Measurements from ENCODE around the gene STYXL1.

The STYXL1 gene

DNA sequence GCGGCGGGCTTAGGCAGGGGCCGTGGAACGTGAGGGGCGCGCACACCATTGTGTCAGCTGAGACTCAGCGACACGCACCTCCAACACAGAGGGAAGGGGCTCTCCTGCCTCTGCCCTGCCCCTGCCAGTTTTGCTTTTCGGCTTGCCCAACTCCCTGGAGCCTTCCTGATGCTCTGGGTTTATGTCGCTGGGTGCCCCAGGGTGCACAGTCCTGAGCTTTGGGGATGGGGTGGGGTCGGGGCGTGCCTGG lies 66.7 kb downstream of the STYXL1 start:
- no peaks in the 10 kb centered on the region for H3K27me3 ChIP-seq (ENCODE audit: insufficient read depth, insufficient read length)
- no peak overlapping the region for H3K4me3 ChIP-seq (ENCODE audit: insufficient read length, low read depth)
- H3K36me3 ChIP-seq (ENCODE audit: insufficient read depth, insufficient read length, low read length): peaks cover 57% of the 10 kb centered on the region
- H3K9ac ChIP-seq (ENCODE audit: insufficient read length, low read depth): no peak overlapping the region
- TF ChIP-seq SUZ12 (IDR thresholded peaks at IDR 0.05; ENCODE audit: extremely low read depth, insufficient read depth, insufficient read length) (no peak), ZNF274 (IDR thresholded peaks at IDR 0.05; ENCODE audit: low read depth, low read length) (no peak)
- H3K4me1 ChIP-seq (ENCODE audit: insufficient read depth, insufficient read length): no peaks in the 10 kb centered on the region
- no peaks in the 10 kb centered on the region for H3K9me3 ChIP-seq (ENCODE audit: insufficient read depth, low read length)
- no peak for DNase-seq (ENCODE audit: low read depth, low spot score)

GRCh38 chr7:75980430-75981202 lies 67.2 kb downstream of the STYXL1 start:
- Histone ChIP-seq H3K36me3 (ENCODE audit: insufficient read depth, insufficient read length, low read length) (peaks cover 52% of the 10 kb centered on the region), H3K9me3 (ENCODE audit: insufficient read depth, low read length) (no peaks in the 10 kb centered on the region), H3K4me3 (ENCODE audit: insufficient read length, low read depth) (no peak overlapping the region), H3K9ac (ENCODE audit: insufficient read length, low read depth) (no peak overlapping the region), H3K4me1 (ENCODE audit: insufficient read depth, insufficient read length) (no peaks in the 10 kb centered on the region), H3K27me3 (ENCODE audit: insufficient read depth, insufficient read length) (no peaks in the 10 kb centered on the region)
- TF ChIP-seq ZNF274 (IDR thresholded peaks at IDR 0.05; ENCODE audit: low read depth, low read length) (no peak), SUZ12 (IDR thresholded peaks at IDR 0.05; ENCODE audit: extremely low read depth, insufficient read depth, insufficient read length) (no peak), YY1 (IDR thresholded peaks at IDR 0.05; ENCODE audit: insufficient read depth, insufficient read length) (no peak)
- DNase-seq (ENCODE audit: low read depth, low spot score): no peak

DNA sequence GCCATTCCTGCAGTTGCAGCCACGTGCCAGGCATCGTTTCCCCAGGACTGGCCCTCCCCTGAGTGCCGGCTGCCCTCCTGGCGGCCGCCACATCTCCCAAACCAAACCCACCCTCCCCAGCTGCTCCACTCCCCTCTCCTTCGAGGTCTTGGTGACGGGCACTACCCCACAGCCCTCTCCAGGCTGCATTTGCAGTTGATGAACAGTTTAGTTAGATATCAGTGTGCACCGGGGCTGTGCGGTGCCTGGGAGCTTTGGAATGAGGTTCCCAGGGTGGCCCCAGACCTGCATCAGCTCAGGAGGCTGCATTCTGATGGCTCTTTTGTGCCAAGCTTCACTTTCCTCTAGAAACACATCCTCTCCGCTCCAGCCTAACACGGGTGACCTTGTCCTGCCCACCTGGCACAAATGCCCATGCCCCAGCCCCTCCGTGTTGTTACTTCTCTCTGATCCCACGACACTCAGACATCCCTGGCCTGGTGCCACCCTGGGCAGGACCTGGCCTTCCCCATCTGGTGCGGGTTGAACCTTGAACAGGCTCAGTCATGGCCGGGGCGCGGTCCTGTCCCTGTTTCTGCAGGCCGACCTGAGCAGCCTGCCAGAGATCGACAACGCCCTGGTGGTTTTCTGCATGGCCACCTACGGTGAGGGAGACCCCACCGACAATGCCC lies 67.9 kb downstream of the STYXL1 start:
- TF ChIP-seq ZNF274 (IDR thresholded peaks at IDR 0.05; ENCODE audit: low read depth, low read length) (no peak), SUZ12 (IDR thresholded peaks at IDR 0.05; ENCODE audit: extremely low read depth, insufficient read depth, insufficient read length) (no peak), YY1 (IDR thresholded peaks at IDR 0.05; ENCODE audit: insufficient read depth, insufficient read length) (no peak)
- Histone ChIP-seq H3K9ac (ENCODE audit: insufficient read length, low read depth) (no peak overlapping the region), H3K4me1 (ENCODE audit: insufficient read depth, insufficient read length) (no peaks in the 10 kb centered on the region), H3K27me3 (ENCODE audit: insufficient read depth, insufficient read length) (no peaks in the 10 kb centered on the region), H3K4me3 (ENCODE audit: insufficient read length, low read depth) (no peak overlapping the region), H3K9me3 (ENCODE audit: insufficient read depth, low read length) (no peaks in the 10 kb centered on the region), H3K36me3 (ENCODE audit: insufficient read depth, insufficient read length, low read length) (peaks cover 48% of the 10 kb centered on the region)
- DNase-seq (ENCODE audit: low read depth, low spot score): no peak

DNA sequence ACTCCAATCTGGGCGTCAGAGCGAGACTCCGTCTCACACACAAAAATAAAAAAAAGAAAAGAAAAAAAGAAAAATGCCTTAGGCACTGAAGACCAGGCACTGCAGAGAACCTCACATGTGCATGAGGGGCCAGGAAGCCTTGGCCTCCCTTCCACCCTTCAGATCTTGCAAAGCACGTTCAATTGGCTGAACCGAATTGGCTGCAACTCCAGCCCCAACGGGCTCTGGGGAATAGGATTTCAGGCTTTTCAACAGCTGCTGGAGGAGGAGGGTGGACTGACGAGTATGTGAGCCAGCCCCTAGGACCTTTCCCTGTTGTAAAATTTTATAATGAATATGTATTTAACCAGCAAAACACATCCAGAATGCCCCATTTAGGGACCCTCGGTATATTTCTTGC lies 70.1 kb downstream of the STYXL1 start:
- Histone ChIP-seq H3K36me3 (ENCODE audit: insufficient read depth, insufficient read length, low read length) (peaks cover 45% of the 10 kb centered on the region), H3K4me1 (ENCODE audit: insufficient read depth, insufficient read length) (no peaks in the 10 kb centered on the region), H3K9ac (ENCODE audit: insufficient read length, low read depth) (no peak overlapping the region), H3K9me3 (ENCODE audit: insufficient read depth, low read length) (no peaks in the 10 kb centered on the region), H3K27me3 (ENCODE audit: insufficient read depth, insufficient read length) (no peaks in the 10 kb centered on the region), H3K4me3 (ENCODE audit: insufficient read length, low read depth) (no peak overlapping the region)
- TF ChIP-seq SUZ12 (IDR thresholded peaks at IDR 0.05; ENCODE audit: extremely low read depth, insufficient read depth, insufficient read length) (no peak), YY1 (IDR thresholded peaks at IDR 0.05; ENCODE audit: insufficient read depth, insufficient read length) (no peak), ZNF274 (IDR thresholded peaks at IDR 0.05; ENCODE audit: low read depth, low read length) (no peak)
- no peak for DNase-seq (ENCODE audit: low read depth, low spot score)

- Histone ChIP-seq H3K27me3 (ENCODE audit: insufficient read depth, insufficient read length) (no peaks in the 10 kb centered on the region), H3K36me3 (ENCODE audit: insufficient read depth, insufficient read length, low read length) (peaks cover 34% of the 10 kb centered on the region), H3K9ac (ENCODE audit: insufficient read length, low read depth) (no peak overlapping the region), H3K4me3 (ENCODE audit: insufficient read length, low read depth) (no peak overlapping the region), H3K4me1 (ENCODE audit: insufficient read depth, insufficient read length) (peaks cover 5% of the 10 kb centered on the region), H3K9me3 (ENCODE audit: insufficient read depth, low read length) (no peaks in the 10 kb centered on the region)
- no peak for DNase-seq (ENCODE audit: low read depth, low spot score)
- TF ChIP-seq SUZ12 (IDR thresholded peaks at IDR 0.05; ENCODE audit: extremely low read depth, insufficient read depth, insufficient read length) (no peak), ZNF274 (IDR thresholded peaks at IDR 0.05; ENCODE audit: low read depth, low read length) (no peak)
These were observed 75.6 kb downstream of the STYXL1 start for GRCh38 chr7:75971961-75972763.

DNA sequence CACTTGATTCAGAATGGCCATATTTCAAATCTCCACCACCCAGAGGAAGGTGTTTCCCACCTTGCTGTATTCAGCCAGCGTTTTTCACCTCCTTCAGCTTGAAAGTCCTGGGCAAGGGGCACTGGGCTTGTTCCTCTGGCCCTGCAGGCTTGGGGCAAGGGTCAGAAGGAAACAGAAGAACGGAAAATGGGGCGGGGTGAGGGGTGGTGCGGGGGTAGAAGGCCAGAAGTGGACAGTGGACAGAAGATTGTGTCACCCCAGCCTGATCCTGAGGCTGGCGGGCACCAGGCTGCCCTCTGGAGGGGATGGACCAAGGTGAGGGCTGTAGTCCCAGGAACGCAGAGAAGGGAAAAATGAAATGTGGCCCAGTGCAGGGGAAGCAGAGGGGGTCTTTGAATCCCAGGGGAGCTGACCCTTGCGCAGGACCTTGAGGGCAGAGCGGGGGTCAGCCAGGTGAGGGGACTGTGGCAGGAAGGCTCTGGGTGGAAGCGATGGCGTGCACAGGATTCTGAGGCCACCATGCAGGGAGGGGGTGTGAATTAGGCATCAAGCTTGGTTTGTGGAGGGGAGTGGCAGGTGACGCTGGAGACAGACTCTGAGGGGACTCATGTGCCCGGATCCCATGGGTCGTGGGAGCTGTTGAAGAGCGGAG lies 76.4 kb downstream of the STYXL1 start:
- no peaks in the 10 kb centered on the region for H3K9me3 ChIP-seq (ENCODE audit: insufficient read depth, low read length)

More for the DNA sequence above, 76.4 kb downstream of the STYXL1 start:
- peaks cover 37% of the 10 kb centered on the region for H3K36me3 ChIP-seq (ENCODE audit: insufficient read depth, insufficient read length, low read length)
- peaks cover 5% of the 10 kb centered on the region for H3K4me1 ChIP-seq (ENCODE audit: insufficient read depth, insufficient read length)
- H3K4me3 ChIP-seq (ENCODE audit: insufficient read length, low read depth): no peak overlapping the region
- H3K9ac ChIP-seq (ENCODE audit: insufficient read length, low read depth): no peak overlapping the region
- DNase-seq (ENCODE audit: low read depth, low spot score): no peak
- no peaks in the 10 kb centered on the region for H3K27me3 ChIP-seq (ENCODE audit: insufficient read depth, insufficient read length)
- TF ChIP-seq ZNF274 (IDR thresholded peaks at IDR 0.05; ENCODE audit: low read depth, low read length) (no peak), SUZ12 (IDR thresholded peaks at IDR 0.05; ENCODE audit: extremely low read depth, insufficient read depth, insufficient read length) (no peak)
